K562 (cell line): ENCODE results near the gene PKD1. TPM values are rescaled to one million over a fixed set of nuclear protein-coding genes. Genes with fewer than 3 reads are reported as not detected.
A peak's percentile ranks its signal among the peaks of the same experiment; 100 is the strongest.

Source experiments
- CBFA2T2 ChIP-seq: fragments of 450-650 bp; conservative IDR thresholded peaks from 2 replicates; pipeline ENCODE4 v1.6.1; 2017; ENCODE audit warnings: mild to moderate bottlenecking
- CBX2 ChIP-seq: fragments of 200-600 bp; sonication (generic); IDR thresholded peaks from one replicate; pipeline ENCODE4 v1.6.1; 2012; ENCODE audit warnings: mild to moderate bottlenecking, low read length, inconsistent platforms; ENCODE audit not compliant: insufficient read depth, poor library complexity, severe bottlenecking
- CHD1 ChIP-seq: fragments of 200-600 bp; sonication (generic); IDR thresholded peaks from one replicate; pipeline ENCODE4 v1.6.1; 2012; ENCODE audit warnings: mild to moderate bottlenecking, moderate library complexity, low read length, inconsistent platforms
- DPF2 ChIP-seq: fragments of 450-650 bp; IDR thresholded peaks from 2 replicates; pipeline ENCODE4 v1.6.1; 2016
- HDAC1 ChIP-seq, 2 experiments: fragments of 450-650 bp; IDR thresholded peaks; 2 replicates each; pipeline ENCODE4 v1.6.1; 2016 to 2017; ENCODE audit warnings: inconsistent platforms in 1 of 2, mild to moderate bottlenecking in 1 of 2, moderate library complexity in 1 of 2
- KAT7 ChIP-seq: sonication (generic); formaldehyde crosslinking; IDR thresholded peaks from 2 replicates; pipeline ENCODE4 v1.8.0; 2022; ENCODE audit warnings: missing genetic modification reagents, mild to moderate bottlenecking, borderline replicate concordance
- SAP30 ChIP-seq: fragments of 200-600 bp; sonication (generic); IDR thresholded peaks from 2 replicates; pipeline ENCODE4 v1.6.1; 2012; ENCODE audit warnings: borderline replicate concordance, low read depth, mild to moderate bottlenecking, moderate library complexity, low read length, control low read depth, inconsistent platforms; ENCODE audit not compliant: insufficient read depth, poor library complexity, severe bottlenecking
- SPI1 ChIP-seq: IDR thresholded peaks from 2 replicates; pipeline ENCODE4 v1.6.1; 2011; ENCODE audit warnings: low read depth, low read length, control low read depth, borderline replicate concordance
- SRSF1 ChIP-seq: fragments of 200-400 bp; formaldehyde crosslinking; IDR thresholded peaks from 2 replicates; pipeline ENCODE4 v1.6.1; 2017; ENCODE audit warnings: mild to moderate bottlenecking, low read depth, low read length, moderate library complexity
- STAG1 ChIP-seq: sonication (generic); formaldehyde crosslinking; IDR thresholded peaks from 2 replicates; pipeline ENCODE4 v1.5.0; 2020; ENCODE audit warnings: missing genetic modification reagents, borderline replicate concordance
- TEAD1 ChIP-seq, 2 experiments: fragments of 450-650 bp in 1 of 2; sonication (generic) in 1 of 2; formaldehyde crosslinking; IDR thresholded peaks; 2 replicates each; pipeline versions ENCODE4 v1.4.0 to v1.8.0; 2020 to 2022; ENCODE audit warnings: mild to moderate bottlenecking in 2 of 2, missing genetic modification reagents in 1 of 2
- ZBTB2 ChIP-seq: fragments of 450-650 bp; IDR thresholded peaks from 2 replicates; pipeline ENCODE4 v1.6.1; 2016; ENCODE audit warnings: antibody characterized with exemption
- ZNF263 ChIP-seq: sonication (generic); formaldehyde crosslinking; IDR thresholded peaks from 2 replicates; pipeline ENCODE4 v1.8.0; 2022; ENCODE audit warnings: mild to moderate bottlenecking, missing genetic modification reagents, borderline replicate concordance
- polyA plus RNA-seq, 8 experiments: library from polyadenylated mRNA; depleted of rRNA in 4 of 8; stranded (reverse) in 5 of 8; unstranded in 3 of 8; fragments of >200 nt; fragmentation: Nextera tagmentation in 2 of 8; fragmentation: Illumina TruSeq in 1 of 8; extraction: Ambion mirVana in 2 of 8; extraction: Trizol in 1 of 8; gene quantifications; 2 replicates each; pipeline versions ENCODE4 v1.2.1 to v1.2.3, GENCODE V29; 2011 to 2014; ENCODE audit warnings: inconsistent platforms in 1 of 8, missing spikeins in 1 of 8
- total RNA-seq, 7 experiments: library from RNA; depleted of rRNA in 6 of 7; stranded (reverse); fragments of >200 nt in 6 of 7; fragmentation: Illumina TruSeq in 2 of 7; extraction: Trizol in 2 of 7; gene quantifications; 2 replicates each; pipeline versions ENCODE4 v1.2.1 to v1.2.3, GENCODE V29; 2011 to 2021; ENCODE audit warnings: low replicate concordance in 1 of 7
- TF ChIP-seq, protein P1 (sequence below), 3 experiments: fragments of 200-800 bp in 1 of 3; sonication (Bioruptor generic) in 1 of 3; sonication (generic) in 1 of 3; formaldehyde crosslinking in 1 of 3; IDR thresholded peaks; 2 replicates each; pipeline versions ENCODE4 v1.6.1 to v1.8.0; 2016 to 2022; ENCODE audit warnings: mild to moderate bottlenecking in 2 of 3, missing compliant biosample characterization in 2 of 3, missing genetic modification characterization in 2 of 3, missing genetic modification reagents in 1 of 3
- TF ChIP-seq, protein P2 (sequence below): sonication (generic); formaldehyde crosslinking; IDR thresholded peaks from 2 replicates; pipeline ENCODE4 v1.9.0; 2022; ENCODE audit warnings: mild to moderate bottlenecking, missing genetic modification reagents
- TF ChIP-seq, protein P3 (sequence below): fragments of 250-450 bp; sonication (Bioruptor Pico); IDR thresholded peaks from 2 replicates; pipeline ENCODE4 v1.8.0; 2022; ENCODE audit warnings: moderate library complexity, mild to moderate bottlenecking, inconsistent platforms
- TF ChIP-seq, protein P4 (sequence below): fragments of 450-650 bp; IDR thresholded peaks from 2 replicates; pipeline ENCODE4 v1.6.1; 2018; ENCODE audit not compliant: partially characterized antibody

Gene PKD1
- total and polyA plus RNA-seq, 9 of the 15 experiments (the other 6 are each of a cell fraction or from before 2014, with no cell fraction given), result 0.23 to 93.5 (median 12.6) TPM

DNA sequence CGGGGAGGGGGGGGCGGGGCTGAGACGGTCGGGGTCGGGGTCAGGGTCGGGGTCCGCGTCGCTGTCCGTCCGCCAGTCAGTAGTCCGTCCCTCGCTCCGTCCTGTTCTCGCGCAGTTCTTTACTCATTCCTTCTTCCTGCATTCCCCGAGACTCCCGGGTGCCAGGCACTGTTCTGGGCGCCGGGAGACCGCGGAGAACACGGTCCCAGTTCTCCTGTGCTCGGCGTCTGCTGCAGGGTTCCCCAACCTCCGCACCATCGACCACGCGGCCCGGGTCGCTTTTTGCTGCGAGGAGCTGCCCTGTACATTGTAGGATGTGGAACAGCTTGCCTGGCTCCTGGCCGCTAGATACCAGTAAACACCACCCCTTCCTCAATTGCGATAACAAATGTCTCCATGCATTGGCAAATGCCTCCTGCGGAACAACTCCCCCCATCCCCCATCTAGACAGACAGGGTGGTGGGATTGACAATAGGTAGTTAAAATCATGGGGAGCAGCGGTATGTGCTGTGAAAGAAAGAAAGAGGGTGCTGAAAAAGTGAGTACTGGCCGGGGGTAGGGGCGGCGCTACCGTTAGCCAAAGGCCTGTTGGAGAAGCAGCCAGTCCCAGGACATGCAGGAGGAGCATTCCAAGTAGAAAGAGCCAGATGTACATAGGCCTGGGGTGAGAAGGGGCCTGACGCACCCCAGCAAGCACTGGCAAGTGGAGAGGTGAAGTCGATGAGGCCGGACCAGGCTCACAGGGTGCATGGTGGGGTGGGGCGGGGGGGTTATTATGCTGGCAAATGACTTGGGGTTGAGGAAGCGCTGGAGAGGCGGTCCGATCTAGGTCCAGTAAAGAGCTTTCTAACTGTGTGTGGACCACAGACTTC, 20.5 kb upstream of the PKD1 start (continued):
- TF ChIP-seq, protein P1, sequence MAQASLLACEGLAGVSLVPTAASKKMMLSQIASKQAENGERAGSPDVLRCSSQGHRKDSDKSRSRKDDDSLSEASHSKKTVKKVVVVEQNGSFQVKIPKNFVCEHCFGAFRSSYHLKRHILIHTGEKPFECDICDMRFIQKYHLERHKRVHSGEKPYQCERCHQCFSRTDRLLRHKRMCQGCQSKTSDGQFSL (CRISPR knock-in tag; IDR thresholded peaks at IDR 0.05), result peak; percentile 62; the same call in 1 of the 2 replicates
- TF ChIP-seq, protein P1 (tag; IDR thresholded peaks at IDR 0.05), result peak in 1 of 2 experiments; percentile 31; a peak in 2 of 4 replicates
- peak; percentile 23; the same call in 1 of the 2 replicates for TF ChIP-seq SPI1
- TF ChIP-seq CBX2, result no peak
- TF ChIP-seq, protein P2, sequence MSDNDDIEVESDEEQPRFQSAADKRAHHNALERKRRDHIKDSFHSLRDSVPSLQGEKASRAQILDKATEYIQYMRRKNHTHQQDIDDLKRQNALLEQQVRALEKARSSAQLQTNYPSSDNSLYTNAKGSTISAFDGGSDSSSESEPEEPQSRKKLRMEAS (CRISPR knock-in tag), result 0 out of 2 replicates have a peak, but pooled peaks have one; percentile 15
- TF ChIP-seq CHD1, result peak; percentile 83
- TF ChIP-seq SRSF1, result no peak
- peak in 1 of 2 experiments; percentile 55; a peak in 2 of 4 replicates for TF ChIP-seq HDAC1 (IDR thresholded peaks at IDR 0.05)
- TF ChIP-seq ZNF263 (CRISPR knock-in tag), result no peak
- 0 out of 2 replicates have a peak, but pooled peaks have one; percentile 29 for TF ChIP-seq STAG1 (CRISPR knock-in tag)
- TF ChIP-seq DPF2, result peak; percentile 38; the same call in 1 of the 2 replicates
- TF ChIP-seq ZBTB2, result no peak
- TF ChIP-seq, protein P3, sequence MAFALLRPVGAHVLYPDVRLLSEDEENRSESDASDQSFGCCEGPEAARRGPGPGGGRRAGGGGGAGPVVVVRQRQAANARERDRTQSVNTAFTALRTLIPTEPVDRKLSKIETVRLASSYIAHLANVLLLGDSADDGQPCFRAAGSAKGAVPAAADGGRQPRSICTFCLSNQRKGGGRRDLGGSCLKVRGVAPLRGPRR, result 0 out of 2 replicates have a peak, but pooled peaks have one; percentile 33
- TF ChIP-seq KAT7 (CRISPR knock-in tag), result peak; percentile 42; the same call in 1 of the 2 replicates
- peak in 1 of 2 experiments; percentile 55; a peak in 1 of 4 replicates for TF ChIP-seq TEAD1 (CRISPR knock-in tag; IDR thresholded peaks at IDR 0.05)
- TF ChIP-seq CBFA2T2, result no peak
- peak; percentile 65 for TF ChIP-seq SAP30
- TF ChIP-seq, protein P4, sequence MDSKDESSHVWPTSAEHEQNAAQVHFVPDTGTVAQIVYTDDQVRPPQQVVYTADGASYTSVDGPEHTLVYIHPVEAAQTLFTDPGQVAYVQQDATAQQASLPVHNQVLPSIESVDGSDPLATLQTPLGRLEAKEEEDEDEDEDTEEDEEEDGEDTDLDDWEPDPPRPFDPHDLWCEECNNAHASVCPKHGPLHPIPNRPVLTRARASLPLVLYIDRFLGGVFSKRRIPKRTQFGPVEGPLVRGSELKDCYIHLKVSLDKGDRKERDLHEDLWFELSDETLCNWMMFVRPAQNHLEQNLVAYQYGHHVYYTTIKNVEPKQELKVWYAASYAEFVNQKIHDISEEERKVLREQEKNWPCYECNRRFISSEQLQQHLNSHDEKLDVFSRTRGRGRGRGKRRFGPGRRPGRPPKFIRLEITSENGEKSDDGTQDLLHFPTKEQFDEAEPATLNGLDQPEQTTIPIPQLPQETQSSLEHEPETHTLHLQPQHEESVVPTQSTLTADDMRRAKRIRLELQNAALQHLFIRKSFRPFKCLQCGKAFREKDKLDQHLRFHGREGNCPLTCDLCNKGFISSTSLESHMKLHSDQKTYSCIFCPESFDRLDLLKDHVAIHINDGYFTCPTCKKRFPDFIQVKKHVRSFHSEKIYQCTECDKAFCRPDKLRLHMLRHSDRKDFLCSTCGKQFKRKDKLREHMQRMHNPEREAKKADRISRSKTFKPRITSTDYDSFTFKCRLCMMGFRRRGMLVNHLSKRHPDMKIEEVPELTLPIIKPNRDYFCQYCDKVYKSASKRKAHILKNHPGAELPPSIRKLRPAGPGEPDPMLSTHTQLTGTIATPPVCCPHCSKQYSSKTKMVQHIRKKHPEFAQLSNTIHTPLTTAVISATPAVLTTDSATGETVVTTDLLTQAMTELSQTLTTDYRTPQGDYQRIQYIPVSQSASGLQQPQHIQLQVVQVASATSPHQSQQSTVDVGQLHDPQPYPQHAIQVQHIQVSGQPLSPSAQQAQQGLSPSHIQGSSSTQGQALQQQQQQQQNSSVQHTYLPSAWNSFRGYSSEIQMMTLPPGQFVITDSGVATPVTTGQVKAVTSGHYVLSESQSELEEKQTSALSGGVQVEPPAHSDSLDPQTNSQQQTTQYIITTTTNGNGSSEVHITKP, result peak; percentile 6
